Spleen (tissue), 11 donors: Measurements from ENCODE around the gene EPN2. TPM values are rescaled to one million over a fixed set of nuclear protein-coding genes. Genes with fewer than 3 reads are reported as not detected.

ENCODE experiments used
- DNase-seq: peaks from one replicate; pipeline ENCODE4 v3.0.0-alpha.2; 2020
- H3K27ac ChIP-seq, 8 donors: fragments of 200-600 bp; sonication (generic) in 7 of 8; 1 replicate in 4 of 8; 2 replicates in 4 of 8; pipeline versions ENCODE4 v1.5.0 to v1.8.0; 2016 to 2021; ENCODE audit warnings: inconsistent platforms in 4 of 8, mild to moderate bottlenecking in 4 of 8, moderate library complexity in 1 of 8
- H3K27me3 ChIP-seq, 7 donors: fragments of 200-600 bp; sonication (generic) in 6 of 7; replicated peaks in 1 of 7; 1 replicate in 4 of 7; 2 replicates in 3 of 7; pipeline versions ENCODE4 v1.5.0 to v1.8.0; 2016 to 2021; ENCODE audit warnings: inconsistent platforms in 3 of 7, mild to moderate bottlenecking in 1 of 7
- H3K36me3 ChIP-seq, 6 donors: fragments of 200-600 bp; sonication (generic) in 5 of 6; 1 replicate in 4 of 6; 2 replicates in 2 of 6; pipeline versions ENCODE4 v1.5.0 to v1.8.0; 2016 to 2021; ENCODE audit warnings: inconsistent platforms in 2 of 6
- H3K4me1 ChIP-seq, 6 donors: fragments of 200-600 bp; sonication (generic) in 5 of 6; 1 replicate in 3 of 6; 2 replicates in 3 of 6; pipeline versions ENCODE4 v1.5.0 to v1.8.0; 2016 to 2021; ENCODE audit warnings: inconsistent platforms in 3 of 6
- H3K4me3 ChIP-seq, 8 donors: fragments of 200-600 bp; sonication (generic) in 7 of 8; 1 replicate in 4 of 8; 2 replicates in 4 of 8; pipeline versions ENCODE4 v1.5.0 to v1.8.0; 2016 to 2021; ENCODE audit warnings: inconsistent platforms in 4 of 8, mild to moderate bottlenecking in 4 of 8, moderate library complexity in 2 of 8
- H3K9me3 ChIP-seq, 8 donors: fragments of 200-600 bp; sonication (generic) in 7 of 8; 1 replicate in 4 of 8; 2 replicates in 4 of 8; pipeline versions ENCODE4 v1.5.0 to v1.8.0; 2016 to 2021; ENCODE audit warnings: inconsistent platforms in 4 of 8
- CTCF ChIP-seq, 11 experiments: fragments of 200-600 bp in 7 of 11; fragments of 450-650 bp in 4 of 11; sonication (generic) in 4 of 11; IDR thresholded peaks in 8 of 11; conservative IDR thresholded peaks in 3 of 11; 1 replicate in 7 of 11; 2 replicates in 4 of 11; pipeline versions ENCODE4 v1.4.0 to v1.8.0; 2016 to 2021; ENCODE audit warnings: antibody characterized with exemption in 11 of 11, inconsistent platforms in 4 of 11, mild to moderate bottlenecking in 1 of 11
- POLR2A ChIP-seq, 3 donors: fragments of 450-650 bp; IDR thresholded peaks; one replicate each; pipeline ENCODE4 v1.5.1; 2017; ENCODE audit warnings: antibody characterized with exemption in 3 of 3, mild to moderate bottlenecking in 1 of 3
- POLR2AphosphoS5 ChIP-seq, 3 donors: sonication (generic); formaldehyde crosslinking; IDR thresholded peaks; one replicate each; pipeline ENCODE4 v1.5.1; 2017; ENCODE audit warnings: antibody characterized with exemption in 3 of 3
- WGBS, 5 donors: extraction: QIAGEN DNeasy Blood & Tissue Kit in 3 of 5; methylation state at CpG; one replicate each; pipeline versions ENCODE4 v1.1.5 to v1.1.7; 2013 to 2018; 5-methylcytosine and 5-hydroxymethylcytosine counted together
- intact Hi-C: fragments of 100-400 bp; cut with DNase I; formaldehyde crosslinking; loops from one replicate; pipeline ENCODE4 v1.15.0; 2023; ENCODE audit warnings: low total_unique reads
- polyA plus RNA-seq, 3 donors: library from polyadenylated mRNA; stranded (reverse); fragments of 200-250 nt; gene quantifications; one replicate each; pipeline ENCODE4 v1.2.1, GENCODE V29; 2013
- total RNA-seq, 7 donors: library from RNA; depleted of rRNA in 3 of 7; stranded (reverse); fragments of >200 nt in 3 of 7; fragmentation: NEBNext Ultra II Directional in 4 of 7; extraction: Animal tissue kit (Norgen Biotek cat#: 25700) in 4 of 7; gene quantifications; one replicate each; pipeline versions ENCODE4 v1.1.0 to v1.2.1, GENCODE V29; 2016 to 2021
- donor health status: healthy with polysubstance abuse.
- donor health status: DM: no; HTN: no; CAD: no; lungs with moderate emphysema.
- donor health status: DM: no; HTN: no; CAD: no.
- donor health status: Bipolar disorder and iron deficiency.
- donor health status: healthy.
- donor health status: DM: no; HTN: no; CAD: no.
- donor health status: DM: yes; HTN: yes; CAD: no.

EPN2 gene
- total and polyA plus RNA-seq, 10 donors, result 5.4 to 59.6 (median 31.5) TPM

DNA sequence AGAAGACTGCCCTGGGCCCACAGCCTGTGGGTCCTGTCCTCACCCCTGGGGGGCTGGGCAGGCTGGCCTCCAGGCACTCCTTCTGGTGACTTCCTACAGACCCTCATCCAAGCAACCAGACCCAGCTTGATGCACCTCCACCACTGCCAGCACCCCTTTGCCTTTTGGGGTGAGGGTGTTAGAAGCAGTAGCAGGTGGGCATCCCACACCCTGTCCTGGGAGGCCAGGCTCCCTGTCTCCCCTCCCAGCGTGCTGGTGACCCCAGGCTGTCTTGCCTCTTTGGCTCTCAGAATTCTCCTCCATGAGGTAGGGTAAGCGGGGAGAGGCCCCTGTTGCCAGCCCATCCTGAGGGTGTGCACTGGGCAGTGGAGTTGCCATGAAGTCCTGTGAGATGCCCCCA is 92.0 kb downstream of the EPN2 start:
- DNase-seq, result no peak
- WGBS, 5 donors, result 83 to 100% (median 93%) methylated on average over 1 to 2 of the region's 2 CpGs
- H3K36me3 ChIP-seq, result peaks cover 0 to 26% (median 0%) of the 10 kb centered on the region in 6 donors
- H3K4me1 ChIP-seq, result peaks cover 0 to 4% (median 0%) of the 10 kb centered on the region in 6 donors
- no peak overlapping the region for H3K27ac ChIP-seq
- intact Hi-C loops, result no loop called here
- peaks cover 0 to 16% (median 11%) of the 10 kb centered on the region in 8 donors for H3K9me3 ChIP-seq
- H3K4me3 ChIP-seq, result no peak overlapping the region
- H3K27me3 ChIP-seq, result peaks cover 0 to 4% (median 0%) of the 10 kb centered on the region in 7 donors
- TF ChIP-seq POLR2A (IDR thresholded peaks at IDR 0.05), result no peak
- TF ChIP-seq POLR2AphosphoS5 (IDR thresholded peaks at IDR 0.05), result no peak
- TF ChIP-seq CTCF (IDR thresholded peaks at IDR 0.05 in 8 of 11, conservative IDR thresholded peaks at IDR 0.05 in 3 of 11), result no peak

DNA sequence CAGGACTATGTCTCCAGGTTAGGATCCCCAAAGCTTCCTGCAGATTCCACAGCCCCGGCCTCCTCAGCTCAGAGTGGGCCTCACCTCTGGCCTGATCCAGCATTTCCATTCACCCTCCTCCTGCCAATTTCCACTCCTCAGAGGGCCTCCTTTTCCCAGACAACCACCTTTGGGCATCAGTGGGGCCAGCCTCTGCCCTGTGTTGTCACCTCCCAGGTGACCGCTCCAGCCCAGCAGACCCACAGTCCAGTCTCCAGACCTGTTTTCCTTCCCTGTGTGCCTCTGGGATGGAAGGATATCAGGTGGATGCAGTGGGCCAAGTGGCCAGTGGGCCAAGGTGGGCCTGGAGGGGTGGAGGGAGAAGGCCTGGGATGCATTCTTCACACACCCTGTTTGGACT is 92.7 kb downstream of the EPN2 start:
- Histone ChIP-seq H3K27ac (no peak overlapping the region), H3K36me3 (peaks cover 0 to 28% (median 0%) of the 10 kb centered on the region in 6 donors), H3K4me1 (peaks cover 0 to 8% (median 0%) of the 10 kb centered on the region in 6 donors), H3K9me3 (peaks cover 0 to 15% (median 10%) of the 10 kb centered on the region in 8 donors), H3K27me3 (peaks cover 0 to 4% (median 0%) of the 10 kb centered on the region in 7 donors), H3K4me3 (no peak overlapping the region)
- DNase-seq, result no peak
- intact Hi-C loops, result no loop called here
- WGBS, 5 donors, result 89 to 100% (median 98%) methylated on average over 2 of the region's 2 CpGs
- TF ChIP-seq POLR2AphosphoS5 (IDR thresholded peaks at IDR 0.05) (no peak), POLR2A (IDR thresholded peaks at IDR 0.05) (no peak), CTCF (IDR thresholded peaks at IDR 0.05 in 8 of 11, conservative IDR thresholded peaks at IDR 0.05 in 3 of 11) (no peak)

GRCh38 chr17:19330271-19330670 is 93.1 kb downstream of the EPN2 start:
- WGBS, 5 donors, result 75 to 85% (median 76%) methylated on average over 3 of the region's 3 CpGs
- Histone ChIP-seq H3K27ac (no peak overlapping the region), H3K9me3 (peaks cover 0 to 10% (median 8%) of the 10 kb centered on the region in 8 donors), H3K4me3 (no peak overlapping the region), H3K4me1 (peaks cover 0 to 8% (median 0%) of the 10 kb centered on the region in 6 donors), H3K36me3 (peaks cover 0 to 28% (median 0%) of the 10 kb centered on the region in 6 donors), H3K27me3 (peaks cover 0 to 4% (median 0%) of the 10 kb centered on the region in 7 donors)
- intact Hi-C loops, result no loop called here
- TF ChIP-seq POLR2A (IDR thresholded peaks at IDR 0.05), result no peak
- no peak for TF ChIP-seq POLR2AphosphoS5 (IDR thresholded peaks at IDR 0.05)
- TF ChIP-seq CTCF (IDR thresholded peaks at IDR 0.05 in 8 of 11, conservative IDR thresholded peaks at IDR 0.05 in 3 of 11), result no peak
- no peak for DNase-seq

DNA sequence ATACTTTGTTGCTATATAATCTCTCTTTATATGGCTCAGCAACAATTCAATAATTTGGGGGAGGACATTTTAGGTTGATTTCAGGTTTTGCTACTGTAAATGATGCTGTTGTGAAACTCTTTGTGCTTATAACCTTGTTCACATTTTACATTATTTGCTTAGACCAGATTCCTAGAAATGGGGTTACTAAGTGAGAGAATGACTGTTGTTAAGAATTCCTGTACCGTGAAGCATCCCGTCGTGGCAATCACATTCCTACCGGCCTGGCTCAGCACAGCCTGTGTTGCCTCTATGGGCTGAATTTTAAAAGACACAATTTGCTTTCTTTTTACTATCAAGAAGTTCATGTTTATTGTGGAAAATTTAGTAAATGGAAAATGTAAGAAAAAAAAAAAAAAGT is 94.0 kb downstream of the EPN2 start:
- H3K4me1 ChIP-seq, result peaks cover 0 to 12% (median 0%) of the 10 kb centered on the region in 6 donors
- no peak overlapping the region for H3K27ac ChIP-seq
- H3K9me3 ChIP-seq, result peaks cover 0 to 2% (median under 1%) of the 10 kb centered on the region in 8 donors
- peaks cover 0 to 6% (median 0%) of the 10 kb centered on the region in 7 donors for H3K27me3 ChIP-seq
- TF ChIP-seq POLR2AphosphoS5 (IDR thresholded peaks at IDR 0.05) (no peak), CTCF (IDR thresholded peaks at IDR 0.05 in 8 of 11, conservative IDR thresholded peaks at IDR 0.05 in 3 of 11) (no peak), POLR2A (IDR thresholded peaks at IDR 0.05) (no peak)
- DNase-seq, result no peak
- peaks cover 0 to 32% (median 0%) of the 10 kb centered on the region in 6 donors for H3K36me3 ChIP-seq
- H3K4me3 ChIP-seq, result no peak overlapping the region
- intact Hi-C loops, result no loop called here
- 85 to 98% (median 91%) methylated on average over 4 of the region's 4 CpGs for WGBS, 5 donors
